ENCODE data around the gene ZNF532.
"Not testable (repeated sequence)": the region's sequence is repeated elsewhere in the genome, so short reads cannot be mapped to it uniquely, and the experiment has no call there.

Gene ZNF532

DNA sequence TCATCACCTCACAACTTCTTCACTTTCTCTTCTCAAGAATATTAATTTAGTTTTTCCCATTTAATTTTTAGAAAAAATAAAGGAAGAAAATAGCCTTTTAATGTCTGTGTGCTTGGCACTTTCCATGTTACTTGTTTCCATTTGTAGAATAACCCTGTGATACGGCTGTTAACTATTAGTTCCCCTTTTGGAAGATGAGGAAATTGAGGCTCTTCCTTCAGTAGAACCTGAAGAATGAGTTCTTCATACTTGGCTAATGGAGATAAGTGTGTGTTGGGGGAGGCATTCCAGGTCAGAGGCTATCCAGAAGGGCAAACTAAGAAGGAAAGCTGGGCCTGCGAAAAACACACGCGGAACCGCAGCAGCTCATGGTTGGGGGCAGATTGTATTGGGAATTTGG is 38.3 kb downstream of the ZNF532 start:
- no peak for DNase-seq

GRCh38 chr18:58903533-58903932 is 38.9 kb downstream of the ZNF532 start:
- DNase-seq = peak; percentile 5

GRCh38 chr18:58905777-58906428 is 41.2 kb downstream of the ZNF532 start:
- DNase-seq = no peak

GRCh38 chr18:58908006-58908405 is 43.3 kb downstream of the ZNF532 start:
- no peak for DNase-seq

GRCh38 chr18:58909521-58909920 is 44.8 kb downstream of the ZNF532 start:
- DNase-seq = no peak

DNA sequence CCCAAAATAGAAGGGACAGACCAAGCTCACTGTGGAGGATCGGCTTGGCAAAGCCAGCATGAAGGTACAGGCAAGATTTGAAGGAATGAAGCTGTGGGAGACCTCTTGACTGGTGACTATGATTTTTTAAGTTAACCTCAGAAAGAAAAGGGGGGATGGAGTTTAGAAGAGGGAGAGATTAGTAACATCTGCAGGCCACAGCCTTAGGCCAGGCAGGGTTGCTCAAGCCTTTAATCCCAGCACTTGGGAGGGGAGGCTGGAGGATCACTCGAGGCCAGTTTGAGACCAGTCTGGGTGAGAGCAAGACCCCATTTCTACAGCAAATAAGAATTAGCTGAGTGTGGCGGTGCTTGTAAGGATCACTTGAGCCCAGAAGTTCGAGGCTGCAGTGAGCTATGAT is 46.6 kb downstream of the ZNF532 start:
- DNase-seq = no peak

GRCh38 chr18:58911766-58912165 is 47.1 kb downstream of the ZNF532 start:
- no peak for DNase-seq

GRCh38 chr18:58915006-58915799 is 50.5 kb downstream of the ZNF532 start:
- no peak for DNase-seq

DNA sequence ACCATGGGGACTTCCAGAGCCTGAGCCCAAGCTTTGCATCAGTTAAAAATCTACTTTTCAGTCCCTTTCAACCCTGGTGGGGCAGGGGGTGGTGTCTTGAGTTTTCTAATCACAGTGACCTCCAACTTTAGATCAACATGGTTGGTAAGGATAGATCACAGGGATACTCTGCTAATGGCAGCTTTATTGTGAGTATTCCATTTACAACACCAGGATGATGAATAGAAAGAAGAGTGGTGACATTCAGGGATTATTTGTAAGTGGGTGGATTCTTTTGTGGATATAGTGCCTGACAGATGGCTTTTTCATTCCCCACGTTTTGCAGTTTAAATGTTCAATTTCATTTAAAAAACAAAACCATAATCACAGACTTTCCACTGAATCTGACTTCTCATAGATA is 51.3 kb downstream of the ZNF532 start:
- no peak for DNase-seq

- not testable (repeated sequence) for DNase-seq
Observed at GRCh38 chr18:58919934-58920333, 55.3 kb downstream of the ZNF532 start.

GRCh38 chr18:58922995-58923394 is 58.3 kb downstream of the ZNF532 start:
- no peak for DNase-seq

DNA sequence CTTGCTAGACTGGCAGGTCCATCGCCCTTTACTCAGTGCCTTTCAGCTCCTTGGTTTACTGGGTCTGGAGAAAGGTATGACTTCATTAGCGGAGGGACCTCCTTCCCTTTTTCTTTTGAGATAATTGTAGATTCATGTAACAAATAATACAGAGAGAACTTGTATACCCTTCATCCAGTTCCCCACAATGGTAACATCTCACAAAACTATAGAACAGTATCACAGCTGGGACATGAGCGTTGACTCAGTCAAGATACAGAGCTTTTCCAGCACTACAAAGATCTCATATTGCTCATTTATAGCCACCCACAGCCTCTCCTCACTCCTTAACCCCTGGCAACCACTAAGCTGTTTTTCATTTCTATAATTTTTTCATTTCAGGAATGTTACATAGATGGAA is 59.8 kb downstream of the ZNF532 start:
- no peak for DNase-seq

DNA sequence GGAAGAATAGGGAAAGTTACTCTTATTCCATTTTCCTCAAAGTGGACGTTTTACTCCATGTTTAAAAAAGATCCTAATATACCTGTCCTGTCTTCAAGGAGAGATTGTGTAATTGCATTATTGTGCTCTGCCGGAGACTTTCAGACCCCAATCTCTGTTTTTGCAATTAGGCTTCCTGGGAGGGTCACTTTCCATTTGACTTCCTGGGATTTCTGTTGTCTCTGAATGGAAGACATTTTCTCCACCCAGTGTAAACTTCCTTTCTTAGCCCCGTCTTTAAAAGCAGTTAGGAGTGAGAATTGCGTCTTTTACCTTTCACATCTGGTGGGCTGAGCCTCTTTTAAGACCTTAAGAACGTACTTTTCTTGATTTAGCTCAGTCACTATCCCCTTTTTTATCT is 63.0 kb downstream of the ZNF532 start:
- no peak for DNase-seq

DNA sequence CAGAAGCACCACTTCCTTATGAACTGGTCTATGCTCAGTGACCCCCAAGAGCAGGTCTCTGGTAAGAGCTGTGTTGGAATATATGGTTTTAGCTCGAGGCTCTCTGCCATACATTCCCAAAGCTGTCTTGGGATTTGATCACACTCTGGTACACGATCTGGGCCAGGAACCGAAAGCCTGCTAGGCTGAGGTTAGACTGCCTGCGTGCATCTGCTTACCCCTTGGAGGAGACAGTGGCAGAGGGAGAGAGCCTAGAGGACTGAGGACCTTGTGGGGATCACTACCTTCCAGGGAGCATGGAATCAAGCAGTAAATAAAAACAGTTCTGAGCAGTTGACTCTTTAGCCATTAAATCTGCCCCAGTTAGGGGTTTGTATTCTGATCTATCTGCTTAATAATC is 63.7 kb downstream of the ZNF532 start:
- DNase-seq = no peak

GRCh38 chr18:58929206-58929605 is 64.5 kb downstream of the ZNF532 start:
- no peak for DNase-seq

- DNase-seq = no peak
Observed at GRCh38 chr18:58934356-58934755, 69.7 kb downstream of the ZNF532 start.

DNA sequence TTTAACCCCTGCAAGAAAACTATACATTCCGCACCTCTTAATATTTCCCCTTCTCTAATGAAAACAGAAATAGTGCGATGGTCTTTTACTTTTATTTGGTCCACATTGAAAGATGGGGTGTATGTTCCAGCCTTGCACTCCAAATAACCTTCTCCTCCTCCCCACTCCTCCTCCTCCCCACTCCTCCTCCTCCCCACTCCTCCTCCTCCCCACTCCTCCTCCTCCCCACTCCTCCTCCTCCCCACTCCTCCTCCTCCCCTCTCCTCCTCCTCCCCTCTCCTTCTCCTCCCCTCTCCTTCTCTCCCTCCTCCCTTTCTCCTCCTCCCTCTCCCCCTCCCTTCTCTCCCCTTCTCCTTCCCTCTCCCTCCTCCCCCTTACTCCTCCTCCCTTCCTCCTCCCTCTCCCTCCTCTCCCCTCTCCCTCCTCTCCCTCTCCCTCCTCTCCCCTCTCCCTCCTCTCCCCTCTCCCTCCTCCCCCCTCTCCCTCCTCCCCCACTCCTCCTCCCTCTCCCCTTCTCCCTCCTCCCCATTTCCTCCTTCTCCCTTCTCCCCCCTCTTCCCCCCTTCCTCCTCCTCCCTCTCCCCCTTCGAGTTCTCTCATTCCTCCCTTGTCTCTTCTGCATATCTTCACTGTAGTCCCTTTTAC is 70.4 kb downstream of the ZNF532 start:
- DNase-seq = no peak

GRCh38 chr18:58937071-58937886 is 72.6 kb downstream of the ZNF532 start:
- peak; percentile 27 for DNase-seq

- no peak for DNase-seq
Observed at GRCh38 chr18:58937887-58938267, 73.2 kb downstream of the ZNF532 start.

DNA sequence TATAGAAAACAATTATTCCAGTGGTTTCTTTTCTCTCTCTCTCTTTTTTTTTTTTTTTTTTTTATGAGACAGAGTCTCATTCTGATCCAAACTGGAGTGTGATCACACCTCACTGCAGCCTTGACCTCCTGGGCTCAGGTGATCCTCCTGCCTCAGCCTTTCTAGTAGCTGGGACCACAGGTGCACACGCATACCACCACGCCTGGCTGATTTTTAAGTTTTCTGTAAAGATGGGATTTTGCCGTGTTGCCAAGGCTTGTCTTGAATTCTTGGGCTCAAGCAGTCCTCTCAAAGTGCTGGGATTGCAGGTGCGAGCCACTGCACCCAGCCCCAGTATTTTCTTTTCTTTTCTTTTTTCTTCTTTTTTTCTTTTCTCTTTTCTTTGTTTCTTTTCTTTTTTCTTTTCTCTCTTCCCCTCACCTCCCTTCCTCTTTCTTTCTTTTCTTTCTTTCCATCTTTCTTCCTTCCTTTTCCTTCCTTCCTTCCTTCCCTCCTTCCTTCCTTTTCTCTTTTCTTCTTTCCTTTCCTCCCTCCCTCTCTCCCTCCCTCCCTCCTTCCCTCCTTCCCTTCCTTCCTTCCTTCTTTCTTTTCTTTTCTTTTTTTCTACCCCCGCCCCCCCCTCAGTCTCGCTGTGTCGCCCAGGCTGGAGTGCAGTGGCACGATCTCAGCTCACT is 76.9 kb downstream of the ZNF532 start:
- DNase-seq = no peak

GRCh38 chr18:58943896-58944295 is 79.2 kb downstream of the ZNF532 start:
- no peak for DNase-seq

- DNase-seq = no peak
Observed at GRCh38 chr18:58947136-58947732, 82.6 kb downstream of the ZNF532 start.

Data from OCI-M1 (cell line).